ENCODE data around the gene GCG. TPM values are rescaled to one million over a fixed set of nuclear protein-coding genes. Genes with fewer than 3 reads are reported as not detected.

Gene GCG
- total RNA-seq (2014; rRNA removed; shearing (Covaris generic)) (not detected in 2 replicates), total RNA-seq (2022) (not detected in 2 replicates), Bru-seq, nascent RNA (not detected), BruChase-seq, experiment 1, labeled RNA remaining after a 6-hour chase (not detected), BruChase-seq, experiment 2, labeled RNA remaining after a 2-hour chase (not detected)
- long read RNA-seq, result 0 reads

- H3K79me2 ChIP-seq (ENCODE audit: insufficient read depth, low read depth, low read length), result no peaks in the 10 kb centered on the region
- H3K36me3 ChIP-seq (ENCODE audit: insufficient read depth, low read length), result no peaks in the 10 kb centered on the region
- H3K4me3 ChIP-seq (ENCODE audit: low read depth, low read length, poor library complexity, severe bottlenecking), result no peak within 1 kb of the TSS
- no peak for DNase-seq (ENCODE audit: low spot score)
- no peak within 1 kb of the TSS for H3K4me2 ChIP-seq (ENCODE audit: low read length)
- POLR2A ChIA-PET, result no interaction called here
- H3K9me2 ChIP-seq (ENCODE audit: insufficient read depth, low read length), result no peaks in the 10 kb centered on the region
- H3K27ac ChIP-seq (ENCODE audit: low read depth, low read length, poor library complexity, severe bottlenecking), result no peak within 1 kb of the TSS
- TF ChIP-seq EZH2phosphoT487 (IDR thresholded peaks at IDR 0.05; ENCODE audit: borderline replicate concordance, low read depth, low read length) (no peak), CTCF (conservative IDR thresholded peaks at IDR 0.05; ENCODE audit: low read length) (no peak)
- intact Hi-C loops (cut with micrococcal nuclease; ENCODE audit: unreplicated experiment), result loop anchor here (1.0 kb wide), 1 partner anchor 146 kb away; no protein-coding TSS in a partner anchor
- H2AFZ ChIP-seq (ENCODE audit: low read length), result no peak within 1 kb of the TSS
- no peaks in the 10 kb centered on the region for H3K9me3 ChIP-seq (ENCODE audit: low read length)
- BruUV-seq (replicated peaks), result no TSS peak
- no peaks in the 10 kb centered on the region for H4K20me1 ChIP-seq (ENCODE audit: insufficient read depth, low read length)
- H3K4me1 ChIP-seq (ENCODE audit: insufficient read depth, low read length, poor library complexity, severe bottlenecking), result no peaks in the 10 kb centered on the region
- CTCF ChIA-PET (ENCODE audit: unreplicated experiment), result no interaction called here
Measured at GRCh38 chr2:162152147-162152546, at the start of gene GCG. Gene GCG, minus strand, starts transcription at chr2:162152247. Its CDS starts 3,069 bp downstream, at chr2:162149178.

GRCh38 chr2:162200636-162201035, 48.6 kb upstream of the GCG start:
- TF ChIP-seq CTCF (conservative IDR thresholded peaks at IDR 0.05; ENCODE audit: low read length), result no peak
- no peak for TF ChIP-seq EZH2phosphoT487 (IDR thresholded peaks at IDR 0.05; ENCODE audit: borderline replicate concordance, low read depth, low read length)
- BruUV-seq (replicated peaks), result no TSS peak
- intact Hi-C loops (cut with micrococcal nuclease; ENCODE audit: unreplicated experiment), result no loop called here
- Histone ChIP-seq H3K4me2 (ENCODE audit: low read length) (no peak overlapping the region), H3K27ac (ENCODE audit: low read depth, low read length, poor library complexity, severe bottlenecking) (no peak overlapping the region), H3K36me3 (ENCODE audit: insufficient read depth, low read length) (no peaks in the 10 kb centered on the region), H4K20me1 (ENCODE audit: insufficient read depth, low read length) (no peaks in the 10 kb centered on the region), H3K4me3 (ENCODE audit: low read depth, low read length, poor library complexity, severe bottlenecking) (no peak overlapping the region), H3K9me2 (ENCODE audit: insufficient read depth, low read length) (no peaks in the 10 kb centered on the region), H3K4me1 (ENCODE audit: insufficient read depth, low read length, poor library complexity, severe bottlenecking) (no peaks in the 10 kb centered on the region), H3K9me3 (ENCODE audit: low read length) (no peaks in the 10 kb centered on the region), H3K79me2 (ENCODE audit: insufficient read depth, low read depth, low read length) (no peaks in the 10 kb centered on the region), H2AFZ (ENCODE audit: low read length) (no peak overlapping the region)
- no peak for DNase-seq (ENCODE audit: low spot score)
- ChIA-PET POLR2A (no interaction called here), CTCF (ENCODE audit: unreplicated experiment) (no interaction called here)

- CTCF ChIA-PET (ENCODE audit: unreplicated experiment), result no interaction called here
- BruUV-seq (replicated peaks), result no TSS peak
- TF ChIP-seq CTCF (conservative IDR thresholded peaks at IDR 0.05; ENCODE audit: low read length) (no peak), EZH2phosphoT487 (IDR thresholded peaks at IDR 0.05; ENCODE audit: borderline replicate concordance, low read depth, low read length) (no peak)
Measured at GRCh38 chr2:162199913-162200312, 47.9 kb upstream of the GCG start.

More at GRCh38 chr2:162199913-162200312, 47.9 kb upstream of the GCG start:
- Histone ChIP-seq H3K79me2 (ENCODE audit: insufficient read depth, low read depth, low read length) (no peaks in the 10 kb centered on the region), H3K9me3 (ENCODE audit: low read length) (no peaks in the 10 kb centered on the region), H4K20me1 (ENCODE audit: insufficient read depth, low read length) (no peaks in the 10 kb centered on the region), H3K4me3 (ENCODE audit: low read depth, low read length, poor library complexity, severe bottlenecking) (no peak overlapping the region), H3K9me2 (ENCODE audit: insufficient read depth, low read length) (no peaks in the 10 kb centered on the region; the same call in 1 of the 2 replicates), H3K27ac (ENCODE audit: low read depth, low read length, poor library complexity, severe bottlenecking) (no peak overlapping the region), H2AFZ (ENCODE audit: low read length) (no peak overlapping the region), H3K36me3 (ENCODE audit: insufficient read depth, low read length) (no peaks in the 10 kb centered on the region), H3K4me1 (ENCODE audit: insufficient read depth, low read length, poor library complexity, severe bottlenecking) (no peaks in the 10 kb centered on the region), H3K4me2 (ENCODE audit: low read length) (no peak overlapping the region)
- no peak for DNase-seq (ENCODE audit: low spot score)
- POLR2A ChIA-PET, result no interaction called here
- intact Hi-C loops (cut with micrococcal nuclease; ENCODE audit: unreplicated experiment), result no loop called here

All from OCI-LY7 (cell line).